Esophagus squamous epithelium (tissue), 5 donors: ENCODE results near the gene EPAS1. TPM values are rescaled to one million over a fixed set of nuclear protein-coding genes. Genes with fewer than 3 reads are reported as not detected.

Source experiments
- DNase-seq: peaks from one replicate; lab custom pipeline; 2025; lab: John Stamatoyannopoulos, UW
- H3K27ac ChIP-seq, 4 donors: fragments of 200-600 bp; sonication (generic); one replicate each; pipeline ENCODE4 v1.5.1; 2016 to 2019; ENCODE audit warnings: mild to moderate bottlenecking in 1 of 4
- H3K27me3 ChIP-seq, 4 donors: fragments of 200-600 bp; sonication (generic); 1 replicate in 3 of 4; 2 replicates in 1 of 4; pipeline versions ENCODE4 v1.5.1 to v1.6.0; 2017 to 2021; ENCODE audit warnings: antibody characterized with exemption in 1 of 4
- H3K36me3 ChIP-seq, 3 donors: fragments of 200-600 bp; sonication (generic); one replicate each; pipeline ENCODE4 v1.5.1; 2016 to 2019
- H3K4me1 ChIP-seq, 3 donors: fragments of 200-600 bp; sonication (generic); one replicate each; pipeline ENCODE4 v1.5.1; 2017 to 2019
- H3K4me3 ChIP-seq, 4 donors: fragments of 200-600 bp; sonication (generic); 1 replicate in 3 of 4; 2 replicates in 1 of 4; pipeline ENCODE4 v1.5.1; 2016 to 2019; ENCODE audit warnings: mild to moderate bottlenecking in 2 of 4, moderate library complexity in 1 of 4
- H3K9me3 ChIP-seq, 3 donors: fragments of 200-600 bp; sonication (generic); one replicate each; pipeline ENCODE4 v1.5.1; 2016 to 2019
- POLR2A ChIP-seq, 4 donors: fragments of 450-650 bp; IDR thresholded peaks; one replicate each; pipeline ENCODE4 v1.6.1; 2017; ENCODE audit warnings: antibody characterized with exemption in 4 of 4, mild to moderate bottlenecking in 4 of 4, moderate library complexity in 3 of 4
- WGBS, 2 donors: methylation state at CpG; one replicate each; pipeline ENCODE4 v1.1.5; 2018; 5-methylcytosine and 5-hydroxymethylcytosine counted together
- intact Hi-C: fragments of 100-400 bp; cut with DNase I; formaldehyde crosslinking; loops from one replicate; pipeline ENCODE4 v1.15.0; 2022
- total RNA-seq, 4 donors: library from RNA; depleted of rRNA; stranded (reverse); fragments of >200 nt; gene quantifications; one replicate each; pipeline ENCODE4 v1.1.0, GENCODE V29; 2016
- TF ChIP-seq, protein P1 (sequence below), 6 experiments: fragments of 450-650 bp in 4 of 6; fragments of 200-600 bp in 2 of 6; sonication (generic) in 2 of 6; IDR thresholded peaks; one replicate each; pipeline ENCODE4 v1.5.1; 2016 to 2019; ENCODE audit warnings: antibody characterized with exemption in 6 of 6, mild to moderate bottlenecking in 4 of 6, moderate library complexity in 4 of 6
- donor health status: DM: yes; HTN: yes; CAD: no.

EPAS1 gene
- total RNA-seq, 4 donors from 2014 or later, result 86.7 to 151 (median 105) TPM

DNA sequence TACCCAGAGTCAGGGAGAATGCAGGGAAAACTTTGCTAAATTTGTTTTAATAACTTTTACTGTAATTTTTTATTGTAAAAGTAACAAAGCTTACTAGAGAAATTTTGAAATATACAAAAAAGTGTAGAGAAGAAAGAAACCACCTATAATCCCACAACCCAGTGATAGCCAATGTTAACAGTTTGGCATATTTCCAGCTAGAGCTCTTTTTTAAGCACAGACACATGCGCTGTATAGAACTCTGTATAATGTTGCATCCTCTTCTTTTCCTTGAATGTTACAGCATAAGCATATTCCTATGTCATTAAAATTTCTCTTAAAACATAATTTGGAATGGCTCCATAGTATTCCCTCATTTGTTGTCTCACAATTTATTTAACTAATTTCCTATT is 37.4 kb upstream of the EPAS1 start:
- DNase-seq, result no peak
- intact Hi-C loops, result no loop called here
- no peaks in the 10 kb centered on the region for H3K27me3 ChIP-seq
- H3K27ac ChIP-seq, result peak overlapping the region in 1 of 4 donors; percentile 9
- TF ChIP-seq POLR2A (IDR thresholded peaks at IDR 0.05), result no peak
- H3K4me1 ChIP-seq, result peaks cover 0 to 25% (median 2%) of the 10 kb centered on the region in 3 donors
- WGBS, 2 donors, result 47 to 86% methylated on average over 1 of the region's 1 CpG
- no peaks in the 10 kb centered on the region for H3K9me3 ChIP-seq
- no peak overlapping the region for H3K4me3 ChIP-seq
- no peaks in the 10 kb centered on the region for H3K36me3 ChIP-seq

GRCh38 chr2:46260305-46260704 is 36.9 kb upstream of the EPAS1 start:
- DNase-seq, result no peak
- peaks cover 0 to 25% (median 2%) of the 10 kb centered on the region in 3 donors for H3K4me1 ChIP-seq
- intact Hi-C loops, result no loop called here
- H3K4me3 ChIP-seq, result no peak overlapping the region
- no peaks in the 10 kb centered on the region for H3K9me3 ChIP-seq
- H3K36me3 ChIP-seq, result no peaks in the 10 kb centered on the region
- TF ChIP-seq, protein P1, sequence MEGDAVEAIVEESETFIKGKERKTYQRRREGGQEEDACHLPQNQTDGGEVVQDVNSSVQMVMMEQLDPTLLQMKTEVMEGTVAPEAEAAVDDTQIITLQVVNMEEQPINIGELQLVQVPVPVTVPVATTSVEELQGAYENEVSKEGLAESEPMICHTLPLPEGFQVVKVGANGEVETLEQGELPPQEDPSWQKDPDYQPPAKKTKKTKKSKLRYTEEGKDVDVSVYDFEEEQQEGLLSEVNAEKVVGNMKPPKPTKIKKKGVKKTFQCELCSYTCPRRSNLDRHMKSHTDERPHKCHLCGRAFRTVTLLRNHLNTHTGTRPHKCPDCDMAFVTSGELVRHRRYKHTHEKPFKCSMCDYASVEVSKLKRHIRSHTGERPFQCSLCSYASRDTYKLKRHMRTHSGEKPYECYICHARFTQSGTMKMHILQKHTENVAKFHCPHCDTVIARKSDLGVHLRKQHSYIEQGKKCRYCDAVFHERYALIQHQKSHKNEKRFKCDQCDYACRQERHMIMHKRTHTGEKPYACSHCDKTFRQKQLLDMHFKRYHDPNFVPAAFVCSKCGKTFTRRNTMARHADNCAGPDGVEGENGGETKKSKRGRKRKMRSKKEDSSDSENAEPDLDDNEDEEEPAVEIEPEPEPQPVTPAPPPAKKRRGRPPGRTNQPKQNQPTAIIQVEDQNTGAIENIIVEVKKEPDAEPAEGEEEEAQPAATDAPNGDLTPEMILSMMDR (IDR thresholded peaks at IDR 0.05), result no peak
- TF ChIP-seq POLR2A (IDR thresholded peaks at IDR 0.05), result no peak
- peak overlapping the region in 1 of 4 donors; percentile 9 for H3K27ac ChIP-seq
- H3K27me3 ChIP-seq, result no peaks in the 10 kb centered on the region
- 78 to 82% methylated on average over 4 of the region's 4 CpGs for WGBS, 2 donors

DNA sequence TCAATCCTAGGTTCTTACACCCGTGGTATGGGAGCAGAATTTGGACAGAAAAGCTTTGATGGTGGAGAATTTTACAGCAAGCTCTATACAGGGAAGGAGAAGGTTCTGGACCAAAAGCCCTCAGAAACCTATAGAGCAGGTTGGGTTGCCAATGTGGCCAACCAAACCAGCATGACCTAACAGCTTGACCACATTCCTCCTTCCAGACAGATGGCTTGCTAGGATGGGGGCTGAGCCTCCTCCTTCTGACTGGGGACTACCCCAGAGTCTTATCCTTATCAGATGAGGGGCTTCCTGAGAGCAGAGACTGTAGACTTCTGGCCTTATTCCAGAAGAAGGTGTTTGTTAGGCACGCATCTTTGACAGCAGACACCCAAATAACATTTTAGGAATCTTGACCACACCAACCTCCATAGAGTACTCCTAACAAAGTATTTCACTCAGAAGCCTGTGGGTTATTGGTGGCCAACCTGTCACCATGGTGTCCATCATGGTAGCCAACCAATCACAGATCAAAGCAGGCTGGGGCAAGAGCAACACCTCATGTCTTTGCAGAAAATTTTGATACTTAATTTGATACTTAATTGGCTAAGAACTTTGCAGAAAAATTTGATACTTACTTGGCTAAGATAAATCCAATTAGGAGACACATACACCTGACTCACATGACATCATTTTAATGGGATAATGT is 34.8 kb upstream of the EPAS1 start:
- Histone ChIP-seq H3K4me3 (no peak overlapping the region), H3K36me3 (no peaks in the 10 kb centered on the region), H3K27ac (no peak overlapping the region), H3K4me1 (peaks cover 0 to 20% (median 2%) of the 10 kb centered on the region in 3 donors), H3K27me3 (no peaks in the 10 kb centered on the region), H3K9me3 (no peaks in the 10 kb centered on the region)
- DNase-seq, result no peak
- TF ChIP-seq, protein P1 (IDR thresholded peaks at IDR 0.05), result no peak
- TF ChIP-seq POLR2A (IDR thresholded peaks at IDR 0.05), result no peak
- intact Hi-C loops, result no loop called here
- WGBS, 2 donors, result 70 to 73% methylated on average over 1 to 2 of the region's 2 CpGs

DNA sequence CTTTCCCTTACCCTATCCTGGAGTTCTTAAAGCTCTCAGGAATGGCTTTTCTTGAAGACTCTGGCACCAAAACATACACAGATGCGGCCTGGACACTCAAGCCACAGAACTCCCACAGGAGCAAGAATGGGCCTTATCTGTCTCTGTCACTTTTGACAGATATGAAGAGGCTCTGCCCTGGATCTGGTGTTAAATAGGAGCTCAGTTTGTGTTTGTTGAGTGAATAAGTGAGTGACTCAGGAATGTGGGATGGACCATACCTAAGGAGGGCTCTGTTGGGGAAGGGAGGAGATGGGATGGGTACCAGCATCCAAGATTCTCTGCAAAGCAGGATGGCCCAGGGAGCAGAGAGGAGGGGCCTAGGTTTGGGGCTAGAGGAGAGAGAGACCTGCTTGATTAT is 33.9 kb upstream of the EPAS1 start:
- Histone ChIP-seq H3K4me1 (peaks cover 0 to 22% (median 2%) of the 10 kb centered on the region in 3 donors), H3K4me3 (no peak overlapping the region), H3K27me3 (no peaks in the 10 kb centered on the region), H3K27ac (no peak overlapping the region), H3K9me3 (no peaks in the 10 kb centered on the region), H3K36me3 (no peaks in the 10 kb centered on the region)
- intact Hi-C loops, result no loop called here
- TF ChIP-seq, protein P1 (IDR thresholded peaks at IDR 0.05), result no peak
- TF ChIP-seq POLR2A (IDR thresholded peaks at IDR 0.05), result no peak
- DNase-seq, result no peak
- 83 to 89% methylated on average over 1 of the region's 1 CpG for WGBS, 2 donors

DNA sequence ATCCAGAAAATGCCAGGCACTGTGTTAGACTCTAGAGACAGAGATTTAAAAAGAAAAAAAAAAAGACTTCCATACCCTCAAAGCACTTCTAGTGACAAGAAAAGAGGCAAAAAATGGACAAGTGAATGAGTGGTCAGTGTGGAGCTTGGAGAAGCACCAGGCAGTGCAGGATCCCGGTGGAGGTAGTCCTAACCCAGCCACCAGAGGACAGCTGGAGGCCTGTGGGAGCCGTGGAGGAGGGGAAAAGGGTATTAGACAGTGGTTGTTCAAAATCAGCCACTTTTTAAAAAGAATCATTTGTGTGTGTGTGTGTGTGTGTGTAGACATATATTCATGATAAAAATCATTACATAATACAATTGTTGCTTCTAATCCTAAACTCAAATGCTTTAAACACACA is 32.8 kb upstream of the EPAS1 start:
- TF ChIP-seq, protein P1 (IDR thresholded peaks at IDR 0.05), result no peak
- TF ChIP-seq POLR2A (IDR thresholded peaks at IDR 0.05), result no peak
- no peak overlapping the region for H3K27ac ChIP-seq
- no peaks in the 10 kb centered on the region for H3K27me3 ChIP-seq
- peaks cover 0 to 16% (median 2%) of the 10 kb centered on the region in 3 donors for H3K4me1 ChIP-seq
- intact Hi-C loops, result no loop called here
- H3K4me3 ChIP-seq, result no peak overlapping the region
- no peaks in the 10 kb centered on the region for H3K36me3 ChIP-seq
- H3K9me3 ChIP-seq, result no peaks in the 10 kb centered on the region
- WGBS, 2 donors, result 92 to 100% methylated on average over 2 of the region's 2 CpGs
- DNase-seq, result no peak
